Measurements from ENCODE around the gene CNTN5.

The CNTN5 gene

GRCh38 chr11:100328626-100329340, 1308.0 kb downstream of the CNTN5 start:
- no peak for DNase-seq (ENCODE audit: low read depth)

DNA sequence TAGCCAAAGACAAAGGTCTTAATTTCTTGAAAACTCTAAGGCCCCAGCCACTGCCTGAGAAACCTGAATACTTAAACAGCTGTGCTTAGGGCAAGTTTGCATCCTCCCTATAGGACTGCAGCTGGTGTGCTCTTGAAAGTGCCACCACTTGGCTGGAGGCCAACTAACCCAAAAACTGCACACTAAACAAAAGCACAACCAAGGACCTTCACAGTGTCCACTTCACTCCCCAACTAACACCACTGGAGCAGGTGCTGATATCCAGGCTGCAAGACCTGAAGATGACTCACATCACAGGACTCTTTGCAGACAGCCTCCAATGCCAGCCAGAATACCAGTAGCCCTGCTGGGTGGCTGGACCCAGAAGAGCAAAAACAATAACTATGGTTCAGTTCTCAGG, 1308.6 kb downstream of the CNTN5 start:
- no peak for DNase-seq (ENCODE audit: low read depth)

GRCh38 chr11:100336873-100337272, 1316.1 kb downstream of the CNTN5 start:
- no peak for DNase-seq (ENCODE audit: low read depth)

GRCh38 chr11:100338144-100338840, 1317.5 kb downstream of the CNTN5 start:
- DNase-seq (ENCODE audit: low read depth) = no peak

- DNase-seq (ENCODE audit: low read depth) = no peak
Observed at GRCh38 chr11:100340466-100341319, 1319.9 kb downstream of the CNTN5 start.

GRCh38 chr11:100353083-100353482, 1332.3 kb downstream of the CNTN5 start:
- no peak for DNase-seq (ENCODE audit: low read depth)

DNA sequence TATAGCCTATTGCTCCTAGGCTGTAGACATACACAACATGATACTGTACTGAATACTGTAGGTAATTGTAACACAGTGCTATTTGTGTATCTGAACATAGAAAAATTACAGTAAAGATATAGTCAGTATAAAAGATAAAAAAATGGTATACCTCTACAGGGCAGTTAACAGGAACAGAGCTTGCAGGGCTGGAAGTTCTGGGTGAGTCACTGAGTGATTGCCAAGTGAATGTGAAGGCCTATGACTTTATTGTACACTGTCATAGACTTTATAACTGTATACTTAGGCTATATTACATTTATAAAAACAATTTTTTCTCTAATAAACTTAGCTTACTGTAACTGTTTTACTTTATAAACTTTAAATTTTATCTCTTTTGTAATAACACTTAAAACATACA, 1334.0 kb downstream of the CNTN5 start:
- DNase-seq (ENCODE audit: low read depth) = no peak

- DNase-seq (ENCODE audit: low read depth) = no peak
Observed at GRCh38 chr11:100356035-100356434, 1335.3 kb downstream of the CNTN5 start.

GRCh38 chr11:100359281-100359680, 1338.5 kb downstream of the CNTN5 start:
- no peak for DNase-seq (ENCODE audit: low read depth)

- no peak for DNase-seq (ENCODE audit: low read depth)
Observed at GRCh38 chr11:100367892-100368291, 1347.1 kb downstream of the CNTN5 start.

- DNase-seq (ENCODE audit: low read depth) = no peak
Observed at GRCh38 chr11:100383357-100383865, 1362.7 kb downstream of the CNTN5 start.

DNA sequence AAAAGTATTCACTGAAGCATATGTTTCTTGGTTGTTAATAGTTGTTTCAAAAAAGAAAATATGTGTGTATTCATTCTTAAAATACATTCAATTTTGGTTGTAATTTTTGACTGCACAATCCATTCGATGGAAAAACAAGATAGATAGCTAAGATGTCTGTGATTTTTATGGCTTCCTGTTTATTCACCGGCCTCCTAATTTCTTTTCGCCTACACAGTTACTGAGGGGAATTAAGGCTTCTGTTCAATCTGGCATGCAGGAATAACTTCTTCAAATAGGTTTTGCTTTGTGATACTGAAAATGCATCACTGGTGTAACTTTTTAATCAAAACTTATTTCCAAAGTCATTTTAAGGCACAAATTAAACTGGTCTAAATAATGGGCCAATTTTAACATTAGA, 1375.5 kb downstream of the CNTN5 start:
- no peak for DNase-seq (ENCODE audit: low read depth)

DNA sequence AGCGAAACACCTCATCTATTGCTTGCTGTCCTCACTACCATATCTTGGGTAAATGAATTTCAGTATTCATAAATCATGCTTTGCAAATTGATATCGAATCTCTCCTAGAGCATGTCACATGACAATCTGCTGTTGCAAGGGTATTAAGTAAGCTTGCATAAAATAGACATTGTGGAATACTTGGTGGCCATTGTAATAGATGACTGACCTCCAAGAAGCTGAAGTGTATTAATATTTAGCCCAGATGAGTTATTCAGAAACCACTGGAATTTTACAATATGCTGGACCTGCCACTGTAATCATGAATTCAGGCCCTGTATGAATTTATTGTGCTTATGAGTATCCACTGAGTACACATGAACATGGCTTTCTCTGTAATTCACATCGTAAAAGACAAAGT, 1376.7 kb downstream of the CNTN5 start:
- no peak for DNase-seq (ENCODE audit: low read depth)

DNA sequence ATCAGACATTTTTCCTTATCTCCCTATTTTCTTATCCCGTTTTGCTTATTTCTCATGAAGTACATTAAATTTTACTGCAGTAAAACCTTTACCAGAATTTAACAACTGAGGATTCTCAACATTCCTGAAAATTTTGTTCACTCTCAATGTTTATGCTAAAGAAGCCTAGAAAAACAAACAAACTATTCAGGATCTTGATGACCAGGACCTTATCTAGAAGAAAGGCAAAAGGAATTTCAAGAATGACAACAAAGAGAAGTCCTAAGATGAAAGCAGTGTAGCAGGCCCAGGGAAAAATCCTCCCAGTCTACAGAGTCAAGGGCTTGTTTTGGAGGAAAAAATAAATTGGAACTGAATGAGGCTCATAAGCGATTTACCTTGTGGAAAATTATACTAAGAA, 1383.1 kb downstream of the CNTN5 start:
- DNase-seq (ENCODE audit: low read depth) = no peak

DNA sequence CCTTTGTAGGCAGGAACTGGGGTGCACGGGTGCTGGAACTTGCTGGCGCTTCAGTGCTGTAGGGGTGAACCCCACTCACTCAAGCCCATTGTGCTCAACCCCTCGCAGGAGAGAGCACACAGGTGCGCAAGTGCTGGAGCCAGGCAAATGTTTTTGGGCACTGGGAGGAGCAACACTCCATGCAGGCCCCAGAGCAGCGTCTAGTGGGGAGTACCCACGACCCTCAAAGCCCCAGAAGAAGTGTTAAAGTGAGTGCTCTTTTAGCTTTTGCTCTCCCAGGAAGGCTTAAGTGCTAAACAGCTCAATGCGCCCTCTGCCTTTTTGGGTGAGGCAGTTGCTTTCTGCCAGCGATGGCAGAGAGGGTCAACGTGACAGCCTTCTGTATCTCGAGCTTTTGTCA, 1384.2 kb downstream of the CNTN5 start:
- no peak for DNase-seq (ENCODE audit: low read depth)

Measured in activated T-cell treated with anti-CD3 and anti-CD28 coated beads for 1 hour (primary cell).